Hypothalamus (tissue), 51 donors: ENCODE results near the gene TRIM61.

Experiments
- DNase-seq, 51 donors: peaks; one replicate each; lab custom pipeline; 2025; lab: John Stamatoyannopoulos, UW

Gene TRIM61

GRCh38 chr4:164918956-164919355, 58.5 kb downstream of the TRIM61 start:
- DNase-seq, result no peak
